Germinal center (tissue), 1 donor: Measurements from ENCODE around the gene IGSF10.

Experiments used
- DNase-seq: peaks from one replicate; pipeline ENCODE4 v3.0.0; 2012; ENCODE audit warnings: mixed read lengths, low spot score

Gene IGSF10

DNA sequence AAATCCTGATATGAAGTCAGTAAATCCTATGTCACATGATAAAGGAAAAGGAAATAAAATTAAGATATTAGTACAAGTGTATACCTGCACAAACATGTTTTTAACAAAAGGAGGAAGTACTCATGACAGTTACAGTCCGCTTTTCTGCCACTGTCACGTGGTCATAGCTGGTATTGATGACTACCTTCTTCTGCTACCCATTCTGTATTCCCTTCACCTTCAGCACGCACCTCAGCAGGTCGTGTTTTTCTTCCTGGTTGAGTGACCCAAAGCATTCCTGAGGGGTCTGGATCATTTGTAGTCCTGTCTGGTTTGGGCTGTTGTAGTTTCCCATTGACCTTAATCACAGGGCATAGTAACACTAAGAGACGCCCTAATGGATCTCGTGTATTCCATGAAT is 41.1 kb downstream of the IGSF10 start:
- DNase-seq: no peak

DNA sequence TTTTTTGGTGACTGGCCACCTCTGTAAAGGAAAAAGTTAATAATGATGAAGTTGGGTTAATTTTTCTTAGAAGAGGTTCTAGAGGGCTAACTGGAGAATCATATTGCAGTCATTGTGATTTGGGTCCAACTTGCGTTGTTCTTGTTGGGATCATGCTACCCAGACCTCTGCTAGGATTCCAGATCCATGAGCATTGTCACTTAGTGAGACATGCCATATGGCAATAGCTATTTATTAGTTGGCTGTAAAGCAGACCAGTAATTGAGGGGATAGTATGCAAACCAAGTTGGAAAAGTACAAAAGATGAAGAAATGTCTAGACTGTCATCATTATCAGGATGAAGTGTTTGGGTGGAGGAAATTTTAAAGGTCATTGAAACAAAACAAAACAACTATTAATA is 45.6 kb downstream of the IGSF10 start:
- no peak for DNase-seq

DNA sequence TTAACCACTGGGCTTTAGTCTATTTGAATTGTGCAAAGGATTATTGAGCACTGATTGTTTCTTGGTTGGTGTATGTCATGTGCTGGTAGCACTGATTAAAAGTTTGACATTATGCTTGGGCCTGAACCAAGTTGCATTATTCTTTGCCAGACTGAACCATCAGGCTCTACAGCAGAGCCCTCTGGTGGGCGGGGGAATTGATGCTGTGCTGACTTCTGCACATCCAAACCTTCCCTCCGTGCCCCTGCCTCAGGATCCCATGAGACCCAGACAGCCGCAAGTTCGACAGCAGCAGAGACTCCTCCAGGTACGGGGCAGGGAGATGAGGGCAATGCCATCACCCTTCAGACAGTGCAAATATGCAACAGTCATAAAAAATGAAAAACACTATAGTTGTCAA is 47.9 kb downstream of the IGSF10 start:
- peak; percentile 33 for DNase-seq
